AG09319 (cell line): Measurements from ENCODE around the gene CMTM8.
A peak's percentile ranks its signal among the peaks of the same experiment; 100 is the strongest.

ENCODE experiments used
- DNase-seq: peaks from one replicate; pipeline ENCODE4 v3.0.0-alpha.2; 2010; ENCODE audit warnings: low read depth; ENCODE audit errors: extremely low read depth
- TF ChIP-seq, protein P1 (sequence below): IDR thresholded peaks from 2 replicates; pipeline ENCODE4 v1.5.1; 2011; ENCODE audit warnings: low read depth, mild to moderate bottlenecking, inconsistent platforms, low read length, moderate library complexity

CMTM8 gene

DNA sequence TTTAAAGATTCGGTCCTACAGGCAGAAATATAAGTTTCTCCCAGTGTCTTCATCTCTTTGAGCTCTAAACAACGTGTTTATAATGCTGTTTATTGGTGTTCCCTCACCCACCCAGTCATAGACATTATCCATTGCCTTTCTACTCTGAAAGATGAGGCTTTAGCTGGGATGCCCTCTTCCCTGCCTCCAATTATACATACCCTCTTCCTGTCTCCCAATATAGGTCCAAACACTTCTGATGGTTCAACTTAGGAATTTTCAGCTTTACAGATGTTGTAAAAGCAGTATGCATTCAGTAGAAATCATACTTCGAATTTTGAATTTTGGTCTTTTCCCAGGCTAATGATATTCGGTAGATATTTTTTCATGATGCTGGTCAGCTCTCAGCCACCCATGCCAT is 2.6 kb downstream of the CMTM8 start:
- TF ChIP-seq, protein P1, sequence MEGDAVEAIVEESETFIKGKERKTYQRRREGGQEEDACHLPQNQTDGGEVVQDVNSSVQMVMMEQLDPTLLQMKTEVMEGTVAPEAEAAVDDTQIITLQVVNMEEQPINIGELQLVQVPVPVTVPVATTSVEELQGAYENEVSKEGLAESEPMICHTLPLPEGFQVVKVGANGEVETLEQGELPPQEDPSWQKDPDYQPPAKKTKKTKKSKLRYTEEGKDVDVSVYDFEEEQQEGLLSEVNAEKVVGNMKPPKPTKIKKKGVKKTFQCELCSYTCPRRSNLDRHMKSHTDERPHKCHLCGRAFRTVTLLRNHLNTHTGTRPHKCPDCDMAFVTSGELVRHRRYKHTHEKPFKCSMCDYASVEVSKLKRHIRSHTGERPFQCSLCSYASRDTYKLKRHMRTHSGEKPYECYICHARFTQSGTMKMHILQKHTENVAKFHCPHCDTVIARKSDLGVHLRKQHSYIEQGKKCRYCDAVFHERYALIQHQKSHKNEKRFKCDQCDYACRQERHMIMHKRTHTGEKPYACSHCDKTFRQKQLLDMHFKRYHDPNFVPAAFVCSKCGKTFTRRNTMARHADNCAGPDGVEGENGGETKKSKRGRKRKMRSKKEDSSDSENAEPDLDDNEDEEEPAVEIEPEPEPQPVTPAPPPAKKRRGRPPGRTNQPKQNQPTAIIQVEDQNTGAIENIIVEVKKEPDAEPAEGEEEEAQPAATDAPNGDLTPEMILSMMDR: no peak
- DNase-seq: no peak

DNA sequence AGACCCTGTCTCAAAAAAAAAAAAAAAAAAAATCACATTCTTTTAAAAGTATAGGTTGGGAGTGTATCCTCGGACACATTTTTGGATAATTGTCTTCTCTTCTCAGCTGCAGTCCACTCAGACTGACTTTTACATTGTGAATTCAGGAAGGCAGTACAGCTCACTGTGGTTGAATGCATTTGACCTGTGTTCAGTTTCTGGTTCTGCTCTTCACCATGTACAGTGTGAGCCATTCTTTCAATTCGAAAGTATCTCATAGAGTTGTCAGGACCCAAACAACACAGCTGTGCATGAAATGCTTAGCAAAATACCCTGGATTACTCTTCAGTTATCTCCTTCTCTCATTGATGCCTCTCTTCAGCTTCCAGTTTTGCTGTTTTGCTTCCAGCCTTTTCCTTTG is 5.0 kb downstream of the CMTM8 start:
- DNase-seq: no peak

DNA sequence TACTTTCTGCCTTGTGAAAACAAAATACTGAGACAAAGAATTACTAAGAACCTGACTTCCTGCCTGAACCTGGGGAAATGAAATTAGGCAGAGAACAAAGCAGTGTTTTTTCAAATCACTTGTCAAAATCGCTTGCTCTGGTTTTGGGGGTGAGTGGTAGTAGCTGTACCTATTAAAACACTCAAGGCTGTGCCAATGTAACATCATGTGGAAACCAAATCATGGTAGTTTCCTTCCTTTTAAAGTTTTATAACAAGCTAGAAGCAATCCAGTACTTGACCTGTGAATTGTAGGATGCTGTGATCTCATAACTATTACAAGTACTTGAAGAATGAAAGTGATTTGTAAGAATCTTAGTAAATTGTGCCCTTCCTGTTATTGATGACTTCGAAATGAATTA is 6.7 kb downstream of the CMTM8 start:
- TF ChIP-seq, protein P1: no peak
- no peak for DNase-seq

More for the DNA sequence above, 5.0 kb downstream of the CMTM8 start:
- TF ChIP-seq, protein P1: no peak

DNA sequence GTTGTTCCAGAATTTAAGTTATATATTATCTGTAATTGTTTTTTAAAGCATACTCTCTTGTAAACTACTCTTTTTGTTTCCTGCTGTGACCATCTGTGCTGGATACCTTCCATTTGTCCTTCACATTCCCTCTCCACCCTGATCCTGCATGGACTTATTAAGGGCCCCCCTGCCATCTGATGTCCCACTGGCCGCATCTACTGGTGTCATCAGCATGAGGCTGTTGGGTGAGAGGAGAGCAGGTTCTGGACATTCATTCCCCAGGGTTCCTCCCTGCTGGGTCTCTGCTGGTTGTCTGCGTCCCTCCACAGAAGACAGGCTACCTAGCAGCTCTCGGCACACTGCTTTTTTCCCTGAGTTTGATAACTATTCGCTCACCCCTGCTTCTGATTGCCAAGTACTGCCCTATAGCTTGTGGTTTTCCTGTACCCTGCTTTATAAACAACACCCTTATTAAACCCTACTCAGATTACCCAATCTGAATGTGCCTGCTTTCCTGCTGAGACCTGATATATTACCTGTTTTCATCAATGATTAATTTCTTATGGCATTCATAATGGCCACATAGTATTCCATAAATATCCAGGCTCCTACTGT is 7.7 kb downstream of the CMTM8 start:
- TF ChIP-seq, protein P1: no peak
- DNase-seq: no peak

DNA sequence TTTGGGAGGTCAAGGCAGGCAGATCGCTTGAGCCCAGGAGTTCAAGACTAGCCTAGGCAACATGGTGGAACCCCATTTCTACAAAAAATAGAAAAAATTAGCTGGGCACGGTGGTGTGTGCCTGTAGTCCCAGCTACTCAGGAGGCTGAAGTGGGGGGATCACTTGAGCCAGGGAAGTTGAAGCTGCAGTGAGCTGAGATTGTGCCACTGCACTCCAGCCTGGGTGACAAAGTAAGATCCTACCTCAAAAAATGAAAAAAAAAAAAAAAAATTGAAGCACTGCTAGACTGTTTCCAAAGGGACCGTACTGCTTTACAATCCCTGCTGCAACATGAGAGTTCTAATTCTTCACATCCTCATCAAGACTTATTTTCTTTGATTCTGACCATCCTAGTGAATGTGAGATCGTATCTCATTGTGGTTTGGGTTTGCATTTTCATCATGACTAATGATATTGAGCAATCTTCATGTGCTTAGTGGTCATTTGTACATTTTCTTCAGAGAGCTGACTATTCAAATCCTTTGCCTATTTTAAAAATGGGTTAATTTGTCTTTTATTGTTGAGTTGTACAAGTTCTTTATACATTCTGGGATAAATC is 10.8 kb downstream of the CMTM8 start:
- peak; percentile 61 for DNase-seq
- TF ChIP-seq, protein P1: no peak

DNA sequence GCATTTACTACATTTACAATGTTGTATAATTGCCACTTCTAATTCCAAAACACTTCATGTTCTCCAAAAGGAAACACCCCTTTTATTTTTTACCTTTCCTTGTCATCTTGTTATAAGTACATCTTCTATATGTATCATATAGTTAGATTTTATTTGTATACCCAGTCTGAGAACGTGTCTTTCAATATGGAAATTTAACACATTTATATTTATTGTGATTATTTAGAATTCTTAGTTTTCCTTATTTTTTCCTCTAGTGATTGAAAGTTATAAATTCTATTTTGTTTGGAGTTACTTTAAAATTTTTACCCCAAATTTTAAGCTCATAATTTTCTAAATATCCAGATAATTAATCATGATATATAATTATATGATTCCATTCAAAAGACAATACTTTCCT is 15.8 kb downstream of the CMTM8 start:
- TF ChIP-seq, protein P1: no peak
- DNase-seq: no peak

DNA sequence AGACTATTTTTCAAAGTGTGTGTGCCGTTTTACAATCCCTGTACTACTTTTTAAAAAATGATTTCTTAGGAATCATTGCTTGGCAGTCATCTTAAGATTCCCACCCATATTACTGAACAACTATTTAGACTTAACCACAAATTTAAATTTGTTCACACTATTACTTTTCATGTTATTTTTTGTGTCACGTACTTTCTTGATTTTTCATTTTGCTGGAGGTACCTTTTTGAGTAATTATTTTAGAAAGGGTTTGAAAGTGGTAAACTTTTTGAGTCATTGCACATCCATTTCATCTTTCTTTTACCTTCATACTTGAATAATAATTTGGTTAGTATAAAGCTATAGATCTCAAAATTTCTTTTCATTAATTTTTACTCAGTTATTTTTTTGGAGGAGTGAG is 16.9 kb downstream of the CMTM8 start:
- TF ChIP-seq, protein P1: no peak
- no peak for DNase-seq
